HG02763 (cell line): ENCODE data around the gene RIPK4.

Experiments
- ATAC-seq: cut with Tn5 transposase; IDR thresholded peaks from one replicate; pipeline ENCODE4 v1.9.1; 2021; ENCODE audit warnings: mild to moderate bottlenecking, moderate library complexity; ENCODE audit not compliant: unreplicated experiment

RIPK4 gene

DNA sequence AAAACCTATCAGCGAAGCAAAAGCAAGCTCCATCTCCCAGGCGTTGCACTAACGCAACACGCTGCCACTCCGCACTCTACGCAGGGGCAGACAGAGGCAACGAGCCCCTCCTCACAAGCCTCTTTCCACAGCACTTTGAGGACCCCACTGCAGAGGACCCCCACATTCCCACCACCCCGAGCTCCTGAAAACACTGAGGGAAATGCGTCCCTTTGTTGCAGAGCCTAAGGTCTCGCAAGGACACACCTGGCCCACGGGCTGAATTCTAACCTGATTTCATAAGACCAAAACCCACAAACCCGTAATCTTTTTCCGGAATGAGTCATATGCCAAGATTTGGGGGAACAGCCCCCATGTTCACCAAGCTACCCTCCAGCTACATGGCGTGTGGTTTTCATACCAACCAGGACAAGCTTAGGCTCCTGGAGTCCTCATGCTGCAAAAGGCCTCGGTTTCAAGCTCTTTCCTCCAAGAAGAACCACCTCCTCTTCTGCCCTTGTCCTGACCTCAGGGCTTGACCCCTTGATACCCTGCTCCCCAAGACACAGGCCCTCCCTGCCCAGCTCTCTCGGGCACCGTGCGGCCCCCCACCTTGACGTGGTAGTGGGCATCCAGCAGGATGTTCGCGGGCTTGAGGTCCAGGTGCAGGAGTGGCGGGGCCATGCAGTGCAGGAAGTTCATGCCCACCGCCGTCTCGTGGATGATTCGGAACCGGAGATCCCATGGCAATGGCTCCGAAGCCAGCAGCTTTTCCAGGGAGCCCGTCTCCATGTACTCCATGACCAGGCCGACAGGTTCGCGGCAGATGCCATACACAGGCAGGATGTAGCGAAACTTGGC is 10.7 kb downstream of the RIPK4 start:
- ATAC-seq: no peak

DNA sequence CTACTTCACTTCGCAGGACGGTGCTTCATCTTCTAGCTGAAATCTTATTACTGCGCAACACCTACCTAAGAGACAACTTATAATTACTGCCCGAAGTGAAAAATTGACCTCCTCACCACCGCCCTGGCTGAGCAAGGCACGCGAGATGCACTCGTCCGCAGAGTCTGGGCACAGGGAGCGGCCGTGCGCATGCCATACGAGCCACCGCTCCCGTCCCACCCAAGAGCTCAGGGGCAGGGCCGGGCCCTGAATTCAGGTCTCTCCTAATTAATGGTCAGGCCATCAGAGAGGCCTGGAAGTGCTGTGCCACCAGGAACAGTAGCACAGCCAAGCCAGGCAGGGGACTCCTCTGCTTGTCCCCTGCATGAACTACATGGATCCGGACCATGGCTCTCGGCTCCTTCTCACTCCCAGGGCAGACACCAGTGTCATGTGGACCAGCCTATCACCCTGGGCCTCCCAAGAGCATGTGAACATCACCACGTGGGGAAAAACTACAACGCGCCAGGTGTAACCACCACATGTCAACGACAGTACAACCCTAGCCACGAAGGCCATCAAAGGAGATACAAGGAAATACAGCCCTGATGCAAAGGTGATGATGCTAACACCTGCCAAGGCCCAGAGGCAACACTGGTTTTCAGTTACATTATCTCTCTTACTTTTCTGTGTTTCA is 11.5 kb downstream of the RIPK4 start:
- no peak for ATAC-seq

DNA sequence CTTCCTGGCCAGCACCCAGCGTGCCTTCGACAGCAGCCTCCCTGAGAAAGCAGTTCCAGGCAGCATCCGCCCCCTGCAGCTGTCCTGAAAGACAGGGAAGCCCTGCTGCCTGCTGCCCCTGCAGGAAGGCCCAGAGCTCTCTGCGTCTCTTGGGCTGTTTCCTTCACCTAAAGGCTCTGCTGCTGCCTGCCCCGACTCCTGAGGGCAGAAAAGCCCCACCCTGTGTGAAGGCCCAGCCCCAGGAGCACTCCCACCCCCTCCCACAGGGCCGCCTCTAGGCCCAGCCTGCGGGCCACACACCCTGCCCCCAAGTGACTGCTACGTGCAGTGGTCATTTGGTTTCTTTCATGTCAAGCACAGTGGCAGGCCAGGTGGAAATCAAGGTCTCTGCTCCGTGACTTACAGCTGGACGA is 12.4 kb downstream of the RIPK4 start:
- ATAC-seq: no peak

DNA sequence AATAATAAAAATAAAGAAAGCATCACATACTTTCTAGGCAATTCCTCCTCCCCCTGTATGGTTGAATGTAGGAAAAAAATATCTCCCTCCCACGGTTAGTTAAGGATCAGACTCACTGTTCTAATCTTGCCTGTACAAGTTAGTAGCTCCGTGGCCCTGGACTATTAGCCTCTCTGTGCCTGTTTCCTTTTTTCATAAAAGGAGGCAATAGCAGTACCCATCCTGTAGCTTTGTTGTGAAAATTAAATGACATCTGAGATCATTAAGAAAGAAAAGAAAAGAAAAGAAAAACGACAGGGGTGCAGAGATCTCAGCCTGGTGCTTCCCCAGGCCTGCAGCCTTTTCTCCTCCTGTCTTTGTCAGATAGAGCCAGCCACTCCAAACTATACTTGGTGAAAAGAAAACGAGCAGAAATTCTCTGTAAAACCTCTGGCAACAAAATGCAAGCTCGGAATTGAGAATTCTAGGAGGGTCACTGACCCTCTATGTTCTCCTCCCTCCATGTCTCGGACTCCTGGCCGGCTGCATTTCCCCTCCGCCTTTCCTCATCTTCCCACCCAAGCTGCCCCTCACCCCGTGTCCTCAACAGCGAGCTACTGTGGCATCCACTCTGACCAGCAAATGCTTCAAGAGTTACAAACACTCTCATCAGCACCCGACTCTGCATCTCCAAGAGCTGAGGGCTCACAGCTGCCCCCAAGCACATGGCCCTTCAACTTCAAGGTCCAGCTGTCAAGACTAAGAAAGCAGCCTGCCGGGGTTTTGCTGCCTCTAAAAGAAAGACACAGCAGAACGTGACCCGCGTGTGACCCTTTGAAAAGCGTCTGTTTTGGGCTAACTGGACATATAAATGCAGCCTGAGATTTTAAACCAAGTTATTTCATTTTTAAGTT is 13.6 kb downstream of the RIPK4 start:
- no peak for ATAC-seq

DNA sequence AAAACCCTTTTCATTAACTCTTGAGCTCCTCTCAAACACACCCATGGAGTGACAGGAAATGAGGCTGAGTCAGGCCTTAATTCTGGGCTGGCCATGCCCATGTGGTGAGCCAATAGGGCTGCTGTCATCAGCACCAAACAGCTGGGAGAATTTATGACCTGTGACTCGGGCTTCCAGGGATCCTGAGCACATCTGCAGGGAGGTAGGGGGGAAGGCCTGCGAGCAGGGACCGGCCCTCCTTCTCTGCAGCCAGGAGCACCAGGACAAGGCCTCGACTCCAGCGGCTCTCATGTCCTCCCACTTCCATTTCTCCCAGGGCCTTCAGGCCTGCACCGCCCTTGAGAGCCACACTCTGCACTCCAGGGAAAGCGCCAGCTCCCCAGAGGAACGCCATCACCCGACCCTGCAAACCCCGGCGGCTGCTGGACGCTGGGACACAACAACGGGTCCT is 14.6 kb downstream of the RIPK4 start:
- ATAC-seq: no peak

DNA sequence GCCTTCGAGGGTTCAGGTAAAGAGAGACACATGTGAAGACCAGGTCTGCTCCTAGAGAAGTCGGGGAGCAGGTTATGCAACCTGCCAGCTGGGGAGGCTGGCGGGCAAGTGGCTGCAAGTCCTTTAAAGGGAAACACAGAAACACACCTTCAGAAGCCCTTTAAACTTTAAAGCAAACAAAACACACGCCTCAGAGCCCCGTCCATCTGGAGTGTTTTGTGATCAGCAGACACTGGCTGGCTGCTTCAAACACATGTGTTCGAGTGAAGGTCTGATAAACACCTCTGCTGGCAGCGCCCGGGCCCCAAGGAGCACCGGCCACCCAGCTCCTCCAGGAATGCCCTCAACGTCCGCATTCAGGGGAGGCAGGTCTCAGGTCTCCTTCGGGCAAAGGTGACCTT is 15.2 kb downstream of the RIPK4 start:
- ATAC-seq: no peak

DNA sequence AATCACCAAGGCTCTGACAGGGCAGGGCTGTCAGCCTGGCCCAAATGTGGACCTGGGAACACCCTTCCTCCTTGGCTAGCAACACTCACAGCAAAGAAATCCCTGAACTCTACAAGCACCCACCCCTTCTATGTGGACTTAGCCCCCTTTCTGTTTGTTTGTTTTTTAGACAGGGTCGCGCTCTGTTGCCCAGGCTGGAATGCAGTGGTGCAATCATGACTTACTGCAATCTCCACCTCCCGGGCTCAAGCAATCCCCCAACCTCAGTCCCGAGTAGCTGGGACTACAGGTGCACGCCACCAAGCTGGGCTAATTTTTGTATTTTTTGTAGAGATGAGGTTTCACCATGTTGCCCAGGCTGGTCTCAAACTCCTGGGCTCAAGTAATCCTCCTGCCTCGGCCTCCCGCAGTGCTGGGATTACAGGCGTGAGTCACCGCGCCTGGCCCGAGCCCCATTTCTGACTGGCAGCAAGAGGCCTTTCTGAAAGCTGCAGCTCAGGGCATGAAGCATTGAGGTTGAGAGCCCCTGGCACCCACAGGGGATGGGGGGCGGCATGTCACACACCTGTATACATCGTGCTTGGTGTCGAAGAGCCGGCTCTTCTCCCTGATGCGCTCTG is 16.2 kb downstream of the RIPK4 start:
- ATAC-seq: no peak

DNA sequence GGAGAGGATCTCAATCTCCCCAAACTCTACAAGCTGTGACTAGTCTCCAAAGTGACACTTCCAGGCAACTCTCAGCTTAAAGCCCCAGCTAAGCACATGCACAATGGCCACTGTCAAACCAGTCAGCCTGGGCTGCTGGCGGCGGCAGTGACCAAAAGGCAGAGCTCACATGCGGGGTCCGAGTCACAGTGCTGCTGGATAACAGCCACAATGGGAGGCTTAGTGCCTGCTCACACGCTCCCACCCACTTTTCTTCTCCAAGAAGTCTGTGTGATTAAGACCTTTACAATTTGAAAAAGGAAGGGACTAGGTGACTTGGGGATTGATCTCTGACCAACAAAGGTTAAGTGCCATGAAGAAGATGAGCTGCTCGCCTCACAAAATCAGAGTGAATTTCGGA is 16.8 kb downstream of the RIPK4 start:
- no peak for ATAC-seq

DNA sequence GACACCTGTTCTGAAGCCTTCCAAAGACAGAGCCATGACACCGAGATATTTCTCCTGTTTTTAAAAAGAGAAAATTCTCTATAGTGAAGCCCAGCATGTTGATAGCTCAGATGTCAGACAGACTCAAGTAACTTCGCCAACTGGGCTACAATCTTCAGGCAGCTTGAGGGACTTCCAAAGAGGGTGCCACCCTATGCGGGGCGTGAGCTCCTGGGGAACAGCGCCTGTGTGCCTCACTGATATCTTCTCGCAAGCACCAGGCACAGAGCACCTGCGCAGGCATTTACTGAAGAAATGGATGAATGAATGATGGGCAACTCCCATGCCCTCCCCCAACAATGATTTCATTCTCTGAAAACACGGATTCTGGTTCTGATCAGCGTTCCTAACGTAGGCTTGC is 17.6 kb downstream of the RIPK4 start:
- ATAC-seq: no peak

DNA sequence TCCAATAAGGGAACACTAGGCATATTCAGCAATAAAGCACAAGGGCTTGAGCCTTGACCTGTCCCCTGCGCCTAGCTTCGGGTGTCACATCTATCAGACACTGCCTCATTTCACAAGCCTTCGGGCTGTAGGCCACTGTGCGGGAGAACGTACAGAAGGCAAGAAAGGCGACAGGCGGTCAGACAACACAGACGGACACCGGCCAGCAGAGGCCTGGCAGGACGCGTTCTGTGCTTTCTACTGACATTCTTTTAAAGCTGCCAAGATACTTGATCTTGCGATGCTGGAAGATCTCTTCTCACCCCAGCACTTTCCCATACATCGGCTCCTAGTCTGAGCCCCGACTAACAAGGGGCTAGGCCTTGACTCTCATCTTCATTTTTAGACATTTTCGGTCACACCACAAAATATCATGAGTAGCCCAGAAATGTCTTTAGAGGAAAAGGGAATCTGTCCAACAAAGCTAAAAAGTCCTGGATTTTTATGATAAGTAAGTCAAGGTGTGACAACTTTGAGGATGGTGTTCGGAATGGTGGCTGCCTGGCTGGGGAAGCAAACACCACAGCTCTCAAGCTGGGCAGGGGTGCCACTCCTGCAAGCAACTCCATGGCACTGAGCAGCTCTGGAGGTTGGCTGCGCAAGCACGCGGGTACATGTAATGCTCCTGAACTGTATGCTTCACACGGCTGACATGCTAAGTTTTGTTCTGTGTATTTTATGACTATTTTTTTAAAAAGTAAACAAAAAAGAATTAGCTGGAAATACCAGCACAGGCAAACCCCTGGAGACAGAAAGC is 18.7 kb downstream of the RIPK4 start:
- no peak for ATAC-seq

DNA sequence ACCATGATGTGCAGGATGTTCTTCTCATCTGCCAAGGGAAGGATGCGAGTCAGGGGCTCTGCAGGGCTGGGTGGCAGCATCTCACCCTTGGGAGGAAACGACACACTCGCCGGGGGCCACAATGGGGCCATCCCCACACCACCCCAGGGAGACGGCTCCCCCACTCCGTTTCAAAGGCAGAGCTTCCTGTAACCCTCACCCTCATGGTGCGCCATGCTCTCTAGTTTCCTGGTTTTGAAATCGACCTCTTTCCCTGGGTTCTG is 20.2 kb downstream of the RIPK4 start:
- no peak for ATAC-seq

DNA sequence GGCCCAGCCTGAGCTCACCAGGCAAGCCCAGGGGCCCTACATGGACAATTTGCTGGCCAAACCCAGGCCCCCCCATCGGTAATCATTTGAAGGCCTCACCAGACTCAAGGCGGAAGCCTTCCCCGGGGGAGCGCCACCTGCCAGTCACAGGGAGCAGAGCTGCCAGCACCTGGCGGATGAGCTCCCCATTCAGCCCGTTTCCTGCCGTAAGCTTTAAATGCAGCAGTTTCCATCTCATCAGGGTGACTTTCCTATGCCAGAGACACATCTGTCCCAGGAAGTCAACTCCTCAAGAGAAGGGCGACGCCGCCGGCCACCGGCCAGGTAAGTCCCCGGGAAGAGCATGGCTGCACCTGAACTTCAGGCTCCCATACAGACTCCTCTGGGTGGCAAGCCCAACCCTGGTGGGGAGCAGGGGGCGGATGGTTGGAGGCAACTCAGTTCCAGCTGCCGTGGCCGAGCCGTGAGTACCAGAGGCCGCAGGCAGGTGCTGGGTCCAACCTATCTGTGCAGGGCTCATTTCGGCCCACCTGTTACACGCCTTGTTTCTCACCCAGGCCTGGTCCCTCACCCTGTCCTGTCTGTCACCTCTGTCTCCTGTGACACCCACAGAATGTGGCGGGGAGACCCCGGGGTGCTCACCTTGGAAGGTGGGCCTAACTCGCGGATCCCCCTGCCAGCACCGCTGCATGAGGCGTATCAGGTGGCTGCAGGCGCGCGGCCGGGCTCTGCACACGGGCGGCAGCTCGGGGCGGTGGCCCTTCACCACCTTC is 20.7 kb downstream of the RIPK4 start:
- no peak for ATAC-seq

DNA sequence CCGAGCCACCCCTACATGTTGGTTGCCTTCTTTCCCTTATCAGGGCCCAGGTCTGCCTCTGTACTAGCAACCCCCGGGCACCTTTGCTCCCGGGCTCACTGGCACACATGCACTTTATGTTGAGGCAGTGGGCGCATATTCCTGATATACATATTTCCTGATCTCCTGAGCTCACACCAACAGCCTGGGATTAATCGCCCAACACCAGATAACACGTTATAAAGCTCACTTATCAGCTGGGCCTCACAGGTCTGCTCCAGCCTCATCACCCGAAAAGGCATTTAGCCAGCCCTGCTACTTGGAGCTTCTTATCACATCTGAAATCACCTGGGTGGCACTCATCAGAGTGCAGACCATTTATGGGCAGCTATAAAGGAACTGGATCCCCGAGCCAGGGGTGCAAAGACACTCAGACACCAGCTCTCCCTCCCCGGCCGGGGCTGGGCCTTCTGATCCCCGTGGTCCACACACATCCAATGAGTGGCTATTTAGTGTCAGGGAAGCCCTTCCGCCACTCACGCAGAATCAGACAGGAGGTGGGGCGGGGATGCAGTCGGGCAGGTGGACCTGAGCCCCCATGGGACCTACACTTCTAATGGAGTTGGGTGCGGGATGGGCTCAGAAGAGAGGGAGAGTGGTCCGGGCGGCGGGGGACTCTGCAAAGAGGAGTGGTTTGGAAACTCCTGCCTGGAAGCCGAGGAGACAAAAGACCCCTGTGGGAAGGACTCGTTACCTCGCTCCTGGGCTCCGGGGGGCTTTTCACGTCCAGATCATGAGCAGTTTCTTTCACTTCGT is 21.6 kb downstream of the RIPK4 start:
- no peak for ATAC-seq

DNA sequence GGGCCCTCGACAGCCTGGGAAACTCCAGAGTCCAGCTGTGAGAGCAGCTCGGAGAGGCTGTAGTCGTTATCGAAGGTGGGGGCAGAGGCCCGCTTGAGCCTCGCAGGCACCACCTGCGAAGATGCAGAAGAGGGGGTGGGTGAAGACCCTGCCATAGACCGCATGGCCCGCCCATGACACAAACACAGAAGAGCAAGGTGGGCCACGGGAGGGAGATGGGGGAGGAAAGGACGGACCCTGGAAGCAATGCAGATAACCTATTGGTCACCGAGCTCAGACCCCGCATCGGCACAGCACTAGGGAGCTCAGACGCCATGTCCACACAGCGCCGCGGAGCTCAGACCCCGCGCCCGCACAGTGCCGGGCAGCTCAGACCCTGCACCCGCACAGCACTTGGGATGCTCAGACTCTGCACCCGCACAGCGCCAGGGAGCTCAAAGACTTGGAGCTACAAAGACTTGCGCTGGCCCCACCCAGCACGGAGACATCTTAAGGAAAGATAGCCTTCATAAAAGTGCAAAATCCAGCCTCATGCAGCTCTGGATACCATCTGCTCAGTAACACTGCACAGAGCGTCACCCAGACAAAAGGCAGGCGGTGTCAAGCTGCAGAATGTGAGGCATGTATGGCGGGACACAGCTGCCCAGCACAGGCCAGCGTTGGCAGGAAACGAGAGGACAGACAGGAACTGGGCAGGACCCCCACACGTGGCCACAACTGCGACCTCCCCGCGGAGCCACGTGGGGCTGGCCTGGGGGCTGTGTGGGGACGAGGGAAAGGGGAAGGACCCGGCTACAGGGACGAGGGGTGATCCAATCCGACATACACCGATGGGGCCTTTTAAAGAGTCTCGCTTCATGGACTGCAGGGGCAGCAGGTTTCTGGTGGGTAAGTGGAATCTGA is 22.6 kb downstream of the RIPK4 start:
- ATAC-seq: no peak

DNA sequence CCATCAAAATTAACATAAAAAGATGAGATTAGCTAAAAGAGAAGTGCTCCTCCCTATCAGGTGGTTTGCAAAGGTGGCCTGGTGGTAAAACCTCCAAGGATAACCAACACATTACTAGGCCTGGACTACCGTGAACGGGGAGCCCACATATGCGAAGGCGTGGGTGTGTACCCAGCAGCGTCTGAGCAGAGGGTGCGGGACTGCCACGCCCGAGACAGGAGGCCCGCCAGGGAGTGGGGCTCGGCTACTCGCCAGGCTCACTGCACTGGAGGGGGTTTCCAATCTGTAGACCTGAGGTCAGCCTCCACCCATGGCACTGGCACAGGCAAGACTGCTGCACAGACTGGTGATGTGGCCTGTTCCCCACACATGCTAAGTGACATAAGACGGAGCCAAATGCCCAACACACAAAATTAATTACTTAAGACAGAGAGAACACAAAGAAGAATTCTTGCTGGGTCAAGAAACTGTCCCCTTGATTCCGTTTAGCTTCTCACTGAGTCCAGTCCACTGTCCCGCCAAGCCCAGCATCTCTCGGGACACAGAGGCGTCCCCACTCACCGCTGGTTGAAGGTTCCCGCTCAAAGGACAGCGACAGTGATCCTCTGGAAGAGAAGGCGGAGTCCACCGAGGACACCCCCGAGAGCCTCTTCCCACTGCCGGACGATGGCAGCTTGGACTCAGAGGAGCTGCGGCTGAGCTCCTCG is 23.4 kb downstream of the RIPK4 start:
- ATAC-seq: no peak

DNA sequence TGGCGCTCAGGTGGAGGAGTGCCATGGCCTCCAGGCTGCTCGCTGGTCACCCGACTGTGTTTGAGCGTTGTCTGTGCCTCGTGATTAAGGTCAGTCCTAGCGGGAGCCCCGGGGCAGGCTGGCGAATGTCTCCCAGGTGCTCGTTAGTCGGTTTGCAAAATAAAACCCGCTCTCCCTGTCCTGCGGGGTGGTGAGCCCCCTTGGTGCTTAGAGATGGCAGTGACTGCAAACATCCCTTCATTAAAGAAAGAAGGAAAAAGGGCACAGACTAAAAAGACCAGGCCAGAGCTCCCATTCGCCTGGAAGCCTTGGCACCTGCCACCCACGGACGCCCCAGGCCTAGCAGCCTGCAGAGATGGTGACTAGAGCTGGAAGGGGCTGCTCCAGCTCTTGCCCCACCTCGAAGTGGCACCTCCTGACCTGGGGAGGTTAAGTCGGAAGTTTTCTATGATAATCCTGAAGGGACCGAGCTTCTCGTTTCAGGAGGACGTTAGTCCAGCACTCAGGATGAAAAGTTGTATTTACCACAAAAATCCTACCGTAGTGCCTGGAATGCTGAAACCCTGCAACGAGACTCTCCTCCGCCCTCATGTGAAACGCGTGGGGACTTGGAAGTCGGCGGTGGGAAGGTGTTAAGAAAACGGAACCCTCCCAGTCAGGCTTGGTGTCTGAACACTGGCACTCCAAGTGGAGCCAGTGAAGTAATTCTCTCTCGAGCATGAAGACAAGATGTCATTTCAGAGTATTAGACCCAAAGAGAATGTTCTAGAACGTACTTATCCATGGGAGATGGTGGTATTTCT is 24.6 kb downstream of the RIPK4 start:
- ATAC-seq: no peak
